ENCODE measurements around the gene ETF1. TPM values are rescaled to one million over a fixed set of nuclear protein-coding genes. Genes with fewer than 3 reads are reported as not detected.
A peak's percentile ranks its signal among the peaks of the same experiment; 100 is the strongest.
"Not testable (repeated sequence)": the region's sequence is repeated elsewhere in the genome, so short reads cannot be mapped to it uniquely, and the experiment has no call there.

Gene ETF1
- total and polyA plus RNA-seq, 5 donors from 2014 or later = 25.9 to 170 (median 38.8) TPM

DNA sequence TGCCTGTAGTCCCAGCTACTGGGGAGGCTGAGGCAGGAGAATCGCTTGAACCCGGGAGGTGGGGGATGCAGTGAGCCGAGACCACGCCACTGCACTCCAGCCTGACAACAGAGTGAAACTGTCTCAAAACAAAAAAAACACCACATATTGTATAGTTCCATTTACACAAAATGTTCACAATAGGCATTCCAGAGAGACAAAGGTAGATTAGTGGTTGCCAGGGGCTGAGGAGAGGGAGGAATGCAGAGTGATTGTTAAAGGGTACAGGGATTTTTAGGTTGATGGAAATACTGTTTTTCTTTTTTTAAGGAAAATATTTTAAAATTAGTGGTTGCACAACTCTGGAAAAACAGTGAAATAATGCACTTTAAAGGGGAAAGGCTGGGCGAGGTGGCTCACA is 19.6 kb downstream of the ETF1 start:
- Histone ChIP-seq H3K9me3 (ENCODE audit: control insufficient read depth in 2 of 2, low read length in 2 of 2) (no peaks in the 10 kb centered on the region), H3K27ac (ENCODE audit: insufficient read depth, low read length, poor library complexity, severe bottlenecking) (no peak overlapping the region), H3K27me3 (ENCODE audit: control insufficient read depth, insufficient read depth, low read length) (no peaks in the 10 kb centered on the region), H3K36me3 (ENCODE audit: control insufficient read depth, insufficient read depth, low read length) (peaks cover 8% of the 10 kb centered on the region), H3K4me3 (ENCODE audit: low read depth, low read length) (no peak overlapping the region), H3K4me1 (ENCODE audit: control insufficient read depth, insufficient read depth, low read length, poor library complexity, severe bottlenecking) (peaks cover 12% of the 10 kb centered on the region)
- Mint-ChIP-seq H3K9me3 (no peaks in the 10 kb centered on the region), H3K36me3 (peaks cover 3% of the 10 kb centered on the region), H3K4me3 (peak overlapping the region in 1 of 4 donors; percentile 25), H3K27me3 (no peaks in the 10 kb centered on the region), H3K27ac (peak overlapping the region in 1 of 3 donors; percentile 56), H3K4me1 (peaks cover 5 to 59% (median 36%) of the 10 kb centered on the region in 4 donors)
- no peak for ATAC-seq (ENCODE audit: low read depth in 2 of 2)
- no peak for DNase-seq

DNA sequence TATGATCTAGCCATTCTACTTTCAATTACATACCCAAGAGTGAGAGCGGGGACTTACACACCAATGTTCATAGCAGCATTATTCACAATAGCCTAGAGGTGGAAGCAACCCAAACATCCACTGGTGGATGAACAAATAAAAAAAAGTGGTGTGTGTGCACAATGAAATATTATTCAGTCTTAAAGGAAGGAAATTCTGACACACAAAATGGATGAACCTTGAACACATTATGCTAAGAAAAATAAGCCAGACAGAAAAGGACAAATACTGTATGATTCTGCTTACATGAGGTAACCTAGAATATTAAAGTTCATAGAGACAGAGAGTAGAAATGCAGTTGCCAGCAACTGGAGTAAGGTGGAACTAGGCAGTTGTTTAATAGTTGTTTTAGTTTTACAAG is 22.1 kb downstream of the ETF1 start:
- H3K4me3 Mint-ChIP-seq = no peak overlapping the region
- H3K27me3 ChIP-seq (ENCODE audit: control insufficient read depth, insufficient read depth, low read length) = no peaks in the 10 kb centered on the region

DNA sequence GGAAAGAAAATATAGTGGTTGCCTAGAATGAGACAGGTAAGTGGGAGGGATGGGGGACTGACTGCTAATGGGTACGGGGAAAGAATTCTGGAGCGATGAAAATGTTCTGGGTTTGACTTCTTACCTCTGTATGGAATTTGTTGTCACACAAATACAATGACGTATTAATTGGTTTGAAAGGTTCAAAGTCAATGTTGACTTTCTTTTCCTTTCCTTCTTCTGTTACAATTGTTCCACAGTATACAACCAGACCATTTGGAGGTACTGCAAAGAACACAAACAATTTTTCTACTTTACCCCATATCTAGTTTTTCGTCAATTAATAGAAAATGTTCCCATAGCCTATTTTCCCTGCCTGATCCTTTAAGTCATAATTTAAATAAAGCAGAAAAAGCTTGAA is 25.6 kb downstream of the ETF1 start:
- Histone ChIP-seq H3K4me1 (ENCODE audit: control insufficient read depth, insufficient read depth, low read length, poor library complexity, severe bottlenecking) (peaks cover 10% of the 10 kb centered on the region), H3K27me3 (ENCODE audit: control insufficient read depth, insufficient read depth, low read length) (no peaks in the 10 kb centered on the region), H3K4me3 (ENCODE audit: low read depth, low read length) (no peak overlapping the region), H3K36me3 (ENCODE audit: control insufficient read depth, insufficient read depth, low read length) (peaks cover 65% of the 10 kb centered on the region), H3K9me3 (ENCODE audit: control insufficient read depth in 2 of 2, low read length in 2 of 2) (no peaks in the 10 kb centered on the region), H3K27ac (ENCODE audit: insufficient read depth, low read length, poor library complexity, severe bottlenecking) (no peak overlapping the region)
- no peak overlapping the region for H3K27ac Mint-ChIP-seq
- no peaks in the 10 kb centered on the region for H3K27me3 Mint-ChIP-seq
- ATAC-seq (ENCODE audit: low read depth in 2 of 2) (no peak), DNase-seq (no peak)
- peaks cover 5 to 25% (median 17%) of the 10 kb centered on the region in 4 donors for H3K4me1 Mint-ChIP-seq
- H3K36me3 Mint-ChIP-seq = peaks cover 33% of the 10 kb centered on the region
- no peaks in the 10 kb centered on the region for H3K9me3 Mint-ChIP-seq
- no peak overlapping the region for H3K4me3 Mint-ChIP-seq

More for the DNA sequence above, 22.1 kb downstream of the ETF1 start:
- DNase-seq (no peak), ATAC-seq (ENCODE audit: low read depth in 2 of 2) (no peak)
- H3K4me3 ChIP-seq (ENCODE audit: low read depth, low read length) = no peak overlapping the region
- H3K4me1 Mint-ChIP-seq = peaks cover 5 to 42% (median 23%) of the 10 kb centered on the region in 4 donors
- no peaks in the 10 kb centered on the region for H3K9me3 ChIP-seq (ENCODE audit: control insufficient read depth in 2 of 2, low read length in 2 of 2)
- no peaks in the 10 kb centered on the region for H3K27me3 Mint-ChIP-seq
- H3K27ac ChIP-seq (ENCODE audit: insufficient read depth, low read length, poor library complexity, severe bottlenecking) = no peak overlapping the region
- H3K36me3 Mint-ChIP-seq = peaks cover 15% of the 10 kb centered on the region
- no peak overlapping the region for H3K27ac Mint-ChIP-seq
- peaks cover 12% of the 10 kb centered on the region for H3K4me1 ChIP-seq (ENCODE audit: control insufficient read depth, insufficient read depth, low read length, poor library complexity, severe bottlenecking)
- H3K9me3 Mint-ChIP-seq = no peaks in the 10 kb centered on the region
- peaks cover 32% of the 10 kb centered on the region for H3K36me3 ChIP-seq (ENCODE audit: control insufficient read depth, insufficient read depth, low read length)

DNA sequence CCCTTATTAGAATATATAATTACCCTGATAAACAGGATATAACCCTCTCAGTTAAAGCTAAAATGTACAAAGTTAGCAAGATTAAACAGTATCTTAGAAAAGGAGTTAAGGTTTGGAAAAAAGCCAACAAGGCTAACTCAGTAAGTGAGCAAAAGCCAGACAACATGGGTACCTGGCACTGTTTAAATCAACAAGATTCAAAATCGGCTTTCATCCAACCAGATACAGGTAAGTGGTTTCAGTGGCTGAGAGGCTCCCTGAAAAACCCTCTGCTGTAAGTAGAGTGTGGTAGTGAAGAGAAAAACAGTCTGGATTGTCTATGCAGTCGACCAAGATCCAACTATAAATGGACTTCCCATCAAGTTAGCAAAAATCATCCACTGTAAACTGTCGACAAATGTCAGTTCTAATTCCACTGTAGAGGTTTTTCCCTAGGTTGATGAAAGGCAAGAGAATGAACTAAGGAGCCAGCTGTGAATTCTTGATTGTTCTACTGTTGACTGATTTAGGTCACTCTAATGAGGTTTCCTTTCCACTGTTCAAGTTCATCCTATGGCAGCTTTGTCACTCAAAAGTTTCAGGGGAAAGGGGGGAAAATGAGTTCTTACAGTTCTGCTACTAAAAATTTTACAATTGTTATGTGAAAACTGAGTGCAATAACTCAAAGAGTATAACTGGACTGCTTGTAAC is 27.3 kb downstream of the ETF1 start:
- H3K27ac Mint-ChIP-seq = no peak overlapping the region
- peaks cover 40% of the 10 kb centered on the region for H3K36me3 Mint-ChIP-seq

DNA sequence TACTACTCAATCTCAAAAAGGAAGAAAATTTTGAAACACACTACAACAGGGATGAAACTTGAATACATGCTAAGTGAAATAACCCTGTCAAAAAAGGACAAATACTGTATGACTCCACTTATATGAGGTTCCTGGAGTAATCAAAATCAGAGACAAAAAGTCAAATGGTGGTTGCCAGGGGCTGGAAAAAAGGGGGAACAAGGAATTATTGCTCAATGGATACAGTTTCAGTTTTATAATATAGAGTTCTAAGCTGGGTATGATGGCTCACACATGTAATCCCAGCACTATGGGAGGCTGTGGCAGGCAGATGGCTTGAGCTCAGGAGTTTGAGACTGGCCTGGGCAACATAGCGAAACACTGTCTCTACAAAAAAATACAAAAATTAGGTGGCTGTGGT is 29.0 kb downstream of the ETF1 start:
- H3K27ac Mint-ChIP-seq = no peak overlapping the region
- peaks cover 49% of the 10 kb centered on the region for H3K36me3 Mint-ChIP-seq

More for the DNA sequence above, 27.3 kb downstream of the ETF1 start:
- H3K27me3 Mint-ChIP-seq = no peaks in the 10 kb centered on the region
- DNase-seq = no peak
- H3K4me3 Mint-ChIP-seq = peak overlapping the region in 1 of 4 donors; percentile 10
- Histone ChIP-seq H3K36me3 (ENCODE audit: control insufficient read depth, insufficient read depth, low read length) (peaks cover 74% of the 10 kb centered on the region), H3K27ac (ENCODE audit: insufficient read depth, low read length, poor library complexity, severe bottlenecking) (no peak overlapping the region), H3K4me3 (ENCODE audit: low read depth, low read length) (no peak overlapping the region), H3K27me3 (ENCODE audit: control insufficient read depth, insufficient read depth, low read length) (no peaks in the 10 kb centered on the region), H3K4me1 (ENCODE audit: control insufficient read depth, insufficient read depth, low read length, poor library complexity, severe bottlenecking) (no peaks in the 10 kb centered on the region), H3K9me3 (ENCODE audit: control insufficient read depth in 2 of 2, low read length in 2 of 2) (no peaks in the 10 kb centered on the region)
- no peak for ATAC-seq (ENCODE audit: low read depth in 2 of 2)
- no peaks in the 10 kb centered on the region for H3K9me3 Mint-ChIP-seq
- H3K4me1 Mint-ChIP-seq = peaks cover 5 to 12% (median 9%) of the 10 kb centered on the region in 4 donors

DNA sequence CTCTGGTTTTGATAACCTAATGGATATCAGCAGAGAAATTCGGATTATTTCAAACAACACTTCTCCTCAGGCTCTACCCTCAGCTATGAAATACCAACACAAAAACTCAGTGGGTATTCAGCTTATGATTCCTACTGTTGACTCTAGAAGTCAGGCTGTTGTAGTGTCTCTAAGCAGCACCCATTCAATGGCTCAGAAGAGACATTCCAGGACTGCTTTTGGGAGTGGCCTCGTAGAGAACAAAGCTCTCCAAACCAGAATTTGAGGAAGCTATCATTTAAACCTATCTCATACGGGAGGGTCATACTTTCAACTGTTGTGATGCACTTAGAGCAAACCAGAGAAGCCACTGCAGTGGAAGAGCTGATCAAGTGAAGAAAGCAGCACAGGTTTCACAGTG is 34.1 kb downstream of the ETF1 start:
- H3K27ac Mint-ChIP-seq = peak overlapping the region in 1 of 3 donors; percentile 41
- ATAC-seq (ENCODE audit: low read depth in 2 of 2) (no peak), DNase-seq (no peak)
- H3K27ac ChIP-seq (ENCODE audit: insufficient read depth, low read length, poor library complexity, severe bottlenecking) = no peak overlapping the region
- H3K4me1 ChIP-seq (ENCODE audit: control insufficient read depth, insufficient read depth, low read length, poor library complexity, severe bottlenecking) = no peaks in the 10 kb centered on the region
- H3K36me3 Mint-ChIP-seq = peaks cover 33% of the 10 kb centered on the region
- H3K9me3 ChIP-seq (ENCODE audit: control insufficient read depth in 2 of 2, low read length in 2 of 2) = no peaks in the 10 kb centered on the region
- peaks cover 0 to 4% (median 1%) of the 10 kb centered on the region in 4 donors for H3K4me1 Mint-ChIP-seq
- peaks cover 59% of the 10 kb centered on the region for H3K36me3 ChIP-seq (ENCODE audit: control insufficient read depth, insufficient read depth, low read length)
- H3K27me3 ChIP-seq (ENCODE audit: control insufficient read depth, insufficient read depth, low read length) = no peaks in the 10 kb centered on the region
- H3K4me3 ChIP-seq (ENCODE audit: low read depth, low read length) = no peak overlapping the region
- no peaks in the 10 kb centered on the region for H3K27me3 Mint-ChIP-seq
- no peaks in the 10 kb centered on the region for H3K9me3 Mint-ChIP-seq
- peak overlapping the region in 1 of 4 donors; percentile 40 for H3K4me3 Mint-ChIP-seq

More for the DNA sequence above, 29.0 kb downstream of the ETF1 start:
- H3K9me3 Mint-ChIP-seq = no peaks in the 10 kb centered on the region
- H3K4me3 Mint-ChIP-seq = no peak overlapping the region
- Histone ChIP-seq H3K9me3 (ENCODE audit: control insufficient read depth in 2 of 2, low read length in 2 of 2) (no peaks in the 10 kb centered on the region), H3K4me1 (ENCODE audit: control insufficient read depth, insufficient read depth, low read length, poor library complexity, severe bottlenecking) (no peaks in the 10 kb centered on the region), H3K36me3 (ENCODE audit: control insufficient read depth, insufficient read depth, low read length) (peaks cover 87% of the 10 kb centered on the region), H3K27ac (ENCODE audit: insufficient read depth, low read length, poor library complexity, severe bottlenecking) (no peak overlapping the region), H3K27me3 (ENCODE audit: control insufficient read depth, insufficient read depth, low read length) (no peaks in the 10 kb centered on the region), H3K4me3 (ENCODE audit: low read depth, low read length) (no peak overlapping the region)
- peaks cover 5 to 9% (median 5%) of the 10 kb centered on the region in 4 donors for H3K4me1 Mint-ChIP-seq
- H3K27me3 Mint-ChIP-seq = no peaks in the 10 kb centered on the region
- DNase-seq (no peak), ATAC-seq (ENCODE audit: low read depth in 2 of 2) (no peak)

DNA sequence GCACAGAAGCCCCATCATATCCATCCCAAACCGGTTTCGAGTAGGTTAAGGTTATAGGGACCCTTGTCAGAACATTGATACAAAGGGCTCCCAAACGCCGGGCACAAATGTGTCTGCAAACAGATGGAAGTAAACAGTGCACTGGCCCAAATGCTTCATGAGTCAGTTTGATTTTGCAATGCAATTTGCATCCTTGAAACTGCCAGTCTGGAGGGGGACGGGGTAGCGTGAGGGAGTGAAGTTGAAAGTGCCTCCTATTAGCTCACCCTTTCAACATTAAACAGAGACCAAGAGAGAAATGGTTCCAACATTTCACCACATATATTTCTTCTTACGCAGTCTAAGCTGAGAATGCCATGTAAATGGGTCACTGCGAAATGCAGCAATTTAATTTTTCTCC is 35.6 kb downstream of the ETF1 start:
- not testable (repeated sequence) for H3K27me3 ChIP-seq (ENCODE audit: control insufficient read depth, insufficient read depth, low read length); H3K4me3 Mint-ChIP-seq; DNase-seq; H3K27me3 Mint-ChIP-seq; H3K4me3 ChIP-seq (ENCODE audit: low read depth, low read length); H3K9me3 Mint-ChIP-seq; H3K4me1 Mint-ChIP-seq; H3K27ac ChIP-seq (ENCODE audit: insufficient read depth, low read length, poor library complexity, severe bottlenecking); ATAC-seq (ENCODE audit: low read depth in 2 of 2); H3K9me3 ChIP-seq (ENCODE audit: control insufficient read depth in 2 of 2, low read length in 2 of 2); H3K4me1 ChIP-seq (ENCODE audit: control insufficient read depth, insufficient read depth, low read length, poor library complexity, severe bottlenecking)
- H3K36me3 Mint-ChIP-seq = peaks cover 24% of the 10 kb centered on the region
- peak overlapping the region in 1 of 3 donors; percentile 48 for H3K27ac Mint-ChIP-seq
- H3K36me3 ChIP-seq (ENCODE audit: control insufficient read depth, insufficient read depth, low read length) = peaks cover 45% of the 10 kb centered on the region

Measured in CD4-positive, CD25-positive, alpha-beta regulatory T cell (primary cell).